Naive thymus-derived CD4-positive, alpha-beta T cell (primary cell): ENCODE data around the gene LIMK1. TPM values are rescaled to one million over a fixed set of nuclear protein-coding genes. Genes with fewer than 3 reads are reported as not detected.

Experiments
- ATAC-seq: fragments of 150-1000 bp; cut with Tn5 transposase; 2 replicates; pipeline ENCODE4 v1.10.0; 2021; ENCODE audit warnings: mild to moderate bottlenecking, moderate library complexity
- CTCF ChIA-PET: fragments of 350-600 bp; sonication (Branson Sonifier 250); formaldehyde crosslinking; loops from one replicate; lab custom pipeline; 2021; ENCODE audit warnings: antibody characterized with exemption; lab: Charles Lee
- POLR2A ChIA-PET: fragments of 350-600 bp; sonication (Branson Sonifier 250); formaldehyde crosslinking; loops from one replicate; lab custom pipeline; 2021; ENCODE audit warnings: antibody characterized with exemption, inconsistent platforms; lab: Charles Lee
- DNase-seq, 9 donors: peaks; one replicate each; pipeline versions ENCODE4 v3.0.0 to v3.0.0-alpha.2; 2020 to 2022; ENCODE audit warnings: mixed read lengths in 1 of 9
- H3K27ac ChIP-seq: one replicate; pipeline ENCODE4 v1.7.0; 2013; ENCODE audit warnings: mild to moderate bottlenecking, low read depth, low read length, moderate library complexity
- H3K27me3 ChIP-seq, 2 donors: one replicate each; pipeline ENCODE4 v1.7.0; 2013; ENCODE audit warnings: low read length in 2 of 2, mild to moderate bottlenecking in 2 of 2, moderate library complexity in 2 of 2; ENCODE audit not compliant: control insufficient read depth in 2 of 2, insufficient read depth in 2 of 2
- H3K36me3 ChIP-seq, 3 experiments: 1 replicate in 2 of 3; 2 replicates in 1 of 3; pipeline ENCODE4 v1.7.0; 2013; ENCODE audit warnings: low read length in 3 of 3, mild to moderate bottlenecking in 3 of 3, moderate library complexity in 1 of 3; ENCODE audit not compliant: insufficient read depth in 3 of 3, control insufficient read depth in 2 of 3
- H3K4me1 ChIP-seq, 2 donors: one replicate each; pipeline ENCODE4 v1.7.0; 2013; ENCODE audit warnings: low read length in 2 of 2, mild to moderate bottlenecking in 2 of 2, moderate library complexity in 1 of 2; ENCODE audit not compliant: control insufficient read depth in 2 of 2, insufficient read depth in 2 of 2
- H3K4me3 ChIP-seq: 2 replicates; pipeline ENCODE4 v1.7.0; 2013; ENCODE audit warnings: mild to moderate bottlenecking, low read length
- H3K9me3 ChIP-seq, 3 experiments: 1 replicate in 2 of 3; 2 replicates in 1 of 3; pipeline ENCODE4 v1.7.0; 2013; ENCODE audit warnings: low read length in 3 of 3; ENCODE audit not compliant: control insufficient read depth in 2 of 3
- H3K27ac Mint-ChIP-seq, 9 donors: one replicate each; pipeline ENCODE4 v1.8.0; 2020 to 2022; ENCODE audit warnings: mixed read lengths in 9 of 9, mild to moderate bottlenecking in 8 of 9, moderate library complexity in 5 of 9, inconsistent platforms in 2 of 9
- H3K27me3 Mint-ChIP-seq, 5 donors: one replicate each; pipeline ENCODE4 v1.8.0; 2021 to 2022; ENCODE audit warnings: mixed read lengths in 5 of 5, mild to moderate bottlenecking in 1 of 5
- H3K36me3 Mint-ChIP-seq, 5 donors: one replicate each; pipeline ENCODE4 v1.8.0; 2020 to 2022; ENCODE audit warnings: mixed read lengths in 5 of 5, mild to moderate bottlenecking in 3 of 5, inconsistent platforms in 1 of 5
- H3K4me1 Mint-ChIP-seq, 7 donors: one replicate each; pipeline ENCODE4 v1.8.0; 2020 to 2022; ENCODE audit warnings: mixed read lengths in 7 of 7, mild to moderate bottlenecking in 3 of 7, inconsistent platforms in 1 of 7
- H3K4me3 Mint-ChIP-seq, 10 donors: one replicate each; pipeline ENCODE4 v1.8.0; 2020 to 2022; ENCODE audit warnings: mild to moderate bottlenecking in 10 of 10, mixed read lengths in 10 of 10, moderate library complexity in 6 of 10, inconsistent platforms in 2 of 10
- H3K9me3 Mint-ChIP-seq, 11 donors: one replicate each; pipeline ENCODE4 v1.8.0; 2020 to 2022; ENCODE audit warnings: mixed read lengths in 11 of 11, mild to moderate bottlenecking in 4 of 11, inconsistent platforms in 1 of 11, moderate library complexity in 1 of 11
- intact Hi-C, 2 donors: fragments of 100-400 bp; cut with micrococcal nuclease; formaldehyde crosslinking; loops; one replicate each; pipeline ENCODE4 v1.15.1; 2023
- polyA plus RNA-seq, 2 donors: library from polyadenylated mRNA; unstranded; fragments of 300-500 nt; fragmentation: Illumina TruSeq; gene quantifications; one replicate each; pipeline ENCODE4 v1.2.3, GENCODE V29; 2021
- total RNA-seq, 6 experiments: library from RNA in 5 of 6; stranded (reverse) in 5 of 6; gene quantifications; 1 replicate in 5 of 6; 2 replicates in 1 of 6; pipeline ENCODE4 v1.2.3 and lab custom pipeline; 2021 to 2026

LIMK1 gene
- total and polyA plus RNA-seq, 7 experiments from 2014 or later, result 2.2 to 19.7 (median 11.4) TPM

- peak overlapping the region in 6 of 9 donors; percentile 18 to 80 (median 69) for H3K27ac Mint-ChIP-seq
- Histone ChIP-seq H3K27ac (peak overlapping the region; percentile 69), H3K4me1 (peaks cover 7 to 11% of the 10 kb centered on the region in 2 donors), H3K9me3 (no peaks in the 10 kb centered on the region), H3K27me3 (no peaks in the 10 kb centered on the region), H3K4me3 (peak overlapping the region; percentile 44), H3K36me3 (no peaks in the 10 kb centered on the region)
- intact Hi-C loops, result loop anchor here (1.0 to 5.0 kb wide), 10 partner anchors 10 to 1655 kb away; partner anchors contain the start of genes ABHD11 (in 2 of the 2), RFC2 (in 2 of the 2), EIF4H (in 1 of the 2) and HIP1 (in 1 of the 2)
- H3K36me3 Mint-ChIP-seq, result peaks cover 0 to 18% (median 3%) of the 10 kb centered on the region in 5 donors
- peaks cover 0 to 18% (median 9%) of the 10 kb centered on the region in 7 donors for H3K4me1 Mint-ChIP-seq
- ChIA-PET CTCF (interaction anchor here (0.7 kb wide), 1 partner anchor 14 kb away, joined by 3 read pairs; no protein-coding TSS in a partner anchor), POLR2A (interaction anchor here (0.7 to 1.7 kb wide), 3 partner anchors 10 to 171 kb away, joined by 4 to 11 read pairs (median 5); partner anchors contain the start of gene EIF4H)
- DNase-seq, result peak in 2 of 9 donors; percentile 43 to 71
- H3K4me3 Mint-ChIP-seq, result peak overlapping the region; percentile 57 to 89 (median 80)
- peak; percentile 68 for ATAC-seq
- no peaks in the 10 kb centered on the region for H3K9me3 Mint-ChIP-seq
- H3K27me3 Mint-ChIP-seq, result no peaks in the 10 kb centered on the region
Observed at GRCh38 chr7:74083928-74084721, 521 bp downstream of the LIMK1 start.

- Mint-ChIP-seq H3K27me3 (no peaks in the 10 kb centered on the region), H3K27ac (peak overlapping the region in 7 of 9 donors; percentile 18 to 80 (median 71)), H3K9me3 (no peaks in the 10 kb centered on the region), H3K4me1 (peaks cover 3 to 21% (median 9%) of the 10 kb centered on the region in 7 donors), H3K36me3 (peaks cover 0 to 22% (median 6%) of the 10 kb centered on the region in 5 donors), H3K4me3 (peak overlapping the region; percentile 57 to 89 (median 80))
- ChIA-PET POLR2A (no interaction called here), CTCF (interaction anchor here (1.5 kb wide), 1 partner anchor 17 kb away, joined by 4 read pairs; no protein-coding TSS in a partner anchor)
- intact Hi-C loops, result loop anchor here (5.0 kb wide), 3 partner anchors 47 to 508 kb away; partner anchors contain the start of genes RFC2 (in 1 of the 2) and TBL2 (in 1 of the 2)
- Histone ChIP-seq H3K27me3 (no peaks in the 10 kb centered on the region), H3K36me3 (no peaks in the 10 kb centered on the region), H3K4me1 (peaks cover 7 to 11% of the 10 kb centered on the region in 2 donors), H3K9me3 (no peaks in the 10 kb centered on the region), H3K4me3 (peak overlapping the region; percentile 44), H3K27ac (peak overlapping the region; percentile 69)
- ATAC-seq (no peak), DNase-seq (no peak)
Observed at GRCh38 chr7:74084722-74085578, 1.3 kb downstream of the LIMK1 start.

GRCh38 chr7:74087791-74088453, 4.3 kb downstream of the LIMK1 start:
- Mint-ChIP-seq H3K36me3 (peaks cover 0 to 22% (median 6%) of the 10 kb centered on the region in 5 donors), H3K4me1 (peaks cover 3 to 21% (median 10%) of the 10 kb centered on the region in 7 donors), H3K9me3 (no peaks in the 10 kb centered on the region), H3K27me3 (no peaks in the 10 kb centered on the region), H3K4me3 (no peak overlapping the region), H3K27ac (peak overlapping the region in 1 of 9 donors; percentile 55)
- H3K4me1 ChIP-seq, result peaks cover 7 to 11% of the 10 kb centered on the region in 2 donors
- no peak overlapping the region for H3K4me3 ChIP-seq
- ChIA-PET CTCF (no interaction called here), POLR2A (interaction anchor here (1.2 kb wide), 1 partner anchor 87 kb away, joined by 5 read pairs; the partner anchor contains the start of gene EIF4H)
- no peaks in the 10 kb centered on the region for H3K9me3 ChIP-seq
- intact Hi-C loops, result no loop called here
- ATAC-seq (no peak), DNase-seq (no peak)
- H3K27me3 ChIP-seq, result no peaks in the 10 kb centered on the region
- H3K36me3 ChIP-seq, result no peaks in the 10 kb centered on the region
- no peak overlapping the region for H3K27ac ChIP-seq

- Mint-ChIP-seq H3K4me3 (peak overlapping the region in 2 of 10 donors; percentile 10 to 34), H3K27me3 (no peaks in the 10 kb centered on the region), H3K4me1 (peaks cover 6 to 23% (median 16%) of the 10 kb centered on the region in 7 donors), H3K27ac (peak overlapping the region in 3 of 9 donors; percentile 41 to 71 (median 54)), H3K9me3 (no peaks in the 10 kb centered on the region), H3K36me3 (peaks cover 0 to 18% (median 6%) of the 10 kb centered on the region in 5 donors)
- Histone ChIP-seq H3K4me1 (peaks cover 11 to 16% of the 10 kb centered on the region in 2 donors), H3K27me3 (no peaks in the 10 kb centered on the region), H3K4me3 (no peak overlapping the region), H3K27ac (no peak overlapping the region), H3K36me3 (peaks cover 0 to 9% (median 0%) of the 10 kb centered on the region in 3 experiments), H3K9me3 (no peaks in the 10 kb centered on the region)
- intact Hi-C loops, result loop anchor here in 1 of 2 donors (10.0 kb wide), 1 partner anchor 202 kb away; no protein-coding TSS in a partner anchor
- ChIA-PET CTCF (no interaction called here), POLR2A (no interaction called here)
- no peak for ATAC-seq
- no peak for DNase-seq
Observed at GRCh38 chr7:74092321-74092963, 8.8 kb downstream of the LIMK1 start.

DNA sequence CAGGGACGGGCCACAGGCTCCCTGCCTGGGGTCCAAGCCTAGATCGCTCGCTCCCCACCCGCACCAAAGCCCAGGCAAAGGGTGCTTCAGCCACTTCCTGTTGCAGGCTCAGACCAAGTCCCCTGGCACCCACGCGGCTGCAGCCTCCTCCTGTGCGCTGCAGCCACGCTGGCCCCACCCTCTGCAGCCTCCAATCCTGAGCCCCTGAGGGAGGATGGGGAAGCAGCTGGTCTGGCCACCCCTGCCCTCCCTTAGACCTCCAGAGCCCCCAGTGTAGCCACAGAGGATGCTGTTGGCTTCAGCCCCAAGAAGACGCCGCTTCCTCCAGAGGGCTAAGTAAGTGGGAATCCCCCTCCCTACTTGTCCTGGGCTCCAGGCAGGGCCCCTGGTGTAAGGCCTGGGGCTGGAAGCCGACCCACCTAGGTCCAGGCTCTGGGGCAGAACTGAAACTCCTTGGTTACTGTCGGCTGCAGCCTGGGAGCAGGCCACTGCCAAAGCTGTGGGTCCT, 9.4 kb downstream of the LIMK1 start:
- Mint-ChIP-seq H3K4me3 (peak overlapping the region in 5 of 10 donors; percentile 34 to 91 (median 89)), H3K27ac (peak overlapping the region in 3 of 9 donors; percentile 8 to 98 (median 84)), H3K27me3 (no peaks in the 10 kb centered on the region), H3K36me3 (peaks cover 3 to 20% (median 11%) of the 10 kb centered on the region in 5 donors), H3K9me3 (peaks cover 0 to 3% (median 0%) of the 10 kb centered on the region in 11 donors), H3K4me1 (peaks cover 6 to 23% (median 16%) of the 10 kb centered on the region in 7 donors)
- Histone ChIP-seq H3K9me3 (peaks cover 0 to 3% (median 0%) of the 10 kb centered on the region in 3 experiments), H3K27me3 (no peaks in the 10 kb centered on the region), H3K27ac (no peak overlapping the region), H3K36me3 (peaks cover 0 to 14% (median 0%) of the 10 kb centered on the region in 3 experiments), H3K4me3 (no peak overlapping the region), H3K4me1 (peaks cover 11 to 16% of the 10 kb centered on the region in 2 donors)
- intact Hi-C loops, result loop anchor here in 1 of 2 donors (10.0 kb wide), 1 partner anchor 202 kb away; no protein-coding TSS in a partner anchor
- POLR2A ChIA-PET, result interaction anchor here (1.4 kb wide), 1 partner anchor 9 kb away, joined by 5 read pairs; the partner anchor contains the start of gene LIMK1
- CTCF ChIA-PET, result no interaction called here
- peak; percentile 19 for ATAC-seq
- no peak for DNase-seq
